Liver (tissue), 9 donors: ENCODE measurements around the gene RASSF6. TPM values are rescaled to one million over a fixed set of nuclear protein-coding genes. Genes with fewer than 3 reads are reported as not detected.
A peak's percentile ranks its signal among the peaks of the same experiment; 100 is the strongest.

Experiments used
- DNase-seq: peaks from one replicate; pipeline ENCODE4 v3.0.0-alpha.2; 2017; ENCODE audit warnings: low spot score
- H3K27ac ChIP-seq, 2 donors: one replicate each; pipeline ENCODE4 v1.7.0; 2013; ENCODE audit warnings: inconsistent platforms in 2 of 2, low read length in 2 of 2, control low read depth in 1 of 2, low read depth in 1 of 2, mild to moderate bottlenecking in 1 of 2
- H3K27me3 ChIP-seq, 4 donors: one replicate each; pipeline versions ENCODE4 v1.6.1 to v1.7.0; 2013; ENCODE audit warnings: low read length in 3 of 4, inconsistent platforms in 1 of 4, mild to moderate bottlenecking in 1 of 4, moderate library complexity in 1 of 4; ENCODE audit not compliant: control insufficient read depth in 4 of 4, insufficient read depth in 4 of 4
- H3K36me3 ChIP-seq, 4 donors: one replicate each; pipeline versions ENCODE4 v1.6.1 to v1.7.0; 2013; ENCODE audit warnings: low read length in 3 of 4, mild to moderate bottlenecking in 3 of 4, low read depth in 1 of 4, moderate library complexity in 1 of 4; ENCODE audit not compliant: control insufficient read depth in 4 of 4, insufficient read depth in 3 of 4
- H3K4me1 ChIP-seq, 4 donors: one replicate each; pipeline versions ENCODE4 v1.6.1 to v1.7.0; 2013; ENCODE audit warnings: low read length in 3 of 4, mild to moderate bottlenecking in 3 of 4, moderate library complexity in 1 of 4; ENCODE audit not compliant: control insufficient read depth in 4 of 4, insufficient read depth in 4 of 4
- H3K4me3 ChIP-seq, 3 donors: one replicate each; pipeline versions ENCODE4 v1.6.1 to v1.7.0; 2013; ENCODE audit warnings: low read length in 3 of 3, control low read depth in 1 of 3, low read depth in 1 of 3, mild to moderate bottlenecking in 1 of 3
- H3K9ac ChIP-seq, 2 donors: one replicate each; pipeline ENCODE4 v1.7.0; 2013; ENCODE audit warnings: low read length in 2 of 2, mild to moderate bottlenecking in 2 of 2, moderate library complexity in 2 of 2, control low read depth in 1 of 2, low read depth in 1 of 2
- H3K9me3 ChIP-seq, 4 donors: one replicate each; pipeline versions ENCODE4 v1.6.1 to v1.7.0; 2013; ENCODE audit warnings: low read length in 3 of 4; ENCODE audit not compliant: control insufficient read depth in 4 of 4
- EGR1 ChIP-seq, 2 donors: IDR thresholded peaks; 2 replicates each; pipeline ENCODE4 v1.6.1; 2016 to 2018; ENCODE audit warnings: antibody characterized with exemption in 2 of 2, low read depth in 2 of 2
- FOXA2 ChIP-seq: IDR thresholded peaks from 2 replicates; pipeline ENCODE4 v1.6.1; 2016; ENCODE audit warnings: antibody characterized with exemption
- HNF4A ChIP-seq, 2 donors: conservative IDR thresholded peaks; 2 replicates each; pipeline ENCODE4 v1.6.1; 2016; ENCODE audit warnings: antibody characterized with exemption in 2 of 2, mild to moderate bottlenecking in 2 of 2
- HNF4G ChIP-seq: IDR thresholded peaks from 2 replicates; pipeline ENCODE4 v1.6.1; 2016; ENCODE audit warnings: antibody characterized with exemption
- NR2F2 ChIP-seq: IDR thresholded peaks from 2 replicates; pipeline ENCODE4 v1.6.1; 2016; ENCODE audit warnings: antibody characterized with exemption
- RAD21 ChIP-seq, 2 donors: IDR thresholded peaks; 2 replicates each; pipeline ENCODE4 v1.6.1; 2016; ENCODE audit warnings: antibody characterized with exemption in 2 of 2, mild to moderate bottlenecking in 2 of 2
- RXRA ChIP-seq, 2 donors: IDR thresholded peaks; 2 replicates each; pipeline ENCODE4 v1.6.1; 2017 to 2018; ENCODE audit warnings: antibody characterized with exemption in 2 of 2, mild to moderate bottlenecking in 1 of 2
- SP1 ChIP-seq: IDR thresholded peaks from 2 replicates; pipeline ENCODE4 v1.6.1; 2018; ENCODE audit warnings: antibody characterized with exemption, mild to moderate bottlenecking
- TAF1 ChIP-seq: conservative IDR thresholded peaks from 2 replicates; pipeline ENCODE4 v1.6.1; 2016; ENCODE audit warnings: antibody characterized with exemption, mild to moderate bottlenecking
- YY1 ChIP-seq: IDR thresholded peaks from 2 replicates; pipeline ENCODE4 v1.6.1; 2016; ENCODE audit warnings: antibody characterized with exemption, mild to moderate bottlenecking
- WGBS: extraction: QIAGEN DNeasy Blood & Tissue Kit; methylation state at CpG from one replicate; pipeline ENCODE4 v1.1.7; 2013; 5-methylcytosine and 5-hydroxymethylcytosine counted together
- polyA plus RNA-seq, 2 donors: library from polyadenylated mRNA; stranded (reverse) in 1 of 2; unstranded in 1 of 2; fragments of 200-250 nt in 1 of 2; fragments of >200 nt in 1 of 2; fragmentation: Nextera tagmentation in 1 of 2; extraction: Ambion mirVana in 1 of 2; gene quantifications; one replicate each; pipeline versions ENCODE4 v1.2.1 to v1.2.3, GENCODE V29; 2013 to 2015
- total RNA-seq, 2 donors: library from RNA; depleted of rRNA; stranded (reverse); fragments of >200 nt; gene quantifications; one replicate each; pipeline ENCODE4 v1.2.3, GENCODE V29; 2014
- TF ChIP-seq, protein P1 (sequence below): IDR thresholded peaks from 2 replicates; pipeline ENCODE4 v1.6.1; 2016; ENCODE audit warnings: antibody characterized with exemption
- TF ChIP-seq, protein P2 (sequence below): IDR thresholded peaks from 2 replicates; pipeline ENCODE4 v1.6.1; 2016; ENCODE audit warnings: antibody characterized with exemption, mild to moderate bottlenecking
- TF ChIP-seq, protein P3 (sequence below): IDR thresholded peaks from 2 replicates; pipeline ENCODE4 v1.6.1; 2016; ENCODE audit warnings: antibody characterized with exemption
- TF ChIP-seq, protein P4 (sequence below): IDR thresholded peaks from 2 replicates; pipeline ENCODE4 v1.6.1; 2016; ENCODE audit warnings: antibody characterized with exemption
- donor health status: healthy.
- donor health status: healthy.
- donor health status: healthy.
- donor health status: healthy.
- donor health status: healthy.

Gene RASSF6, protein sequence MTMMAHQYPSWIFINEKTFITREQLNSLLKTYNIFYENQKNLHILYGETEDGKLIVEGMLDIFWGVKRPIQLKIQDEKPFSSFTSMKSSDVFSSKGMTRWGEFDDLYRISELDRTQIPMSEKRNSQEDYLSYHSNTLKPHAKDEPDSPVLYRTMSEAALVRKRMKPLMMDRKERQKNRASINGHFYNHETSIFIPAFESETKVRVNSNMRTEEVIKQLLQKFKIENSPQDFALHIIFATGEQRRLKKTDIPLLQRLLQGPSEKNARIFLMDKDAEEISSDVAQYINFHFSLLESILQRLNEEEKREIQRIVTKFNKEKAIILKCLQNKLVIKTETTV
- total RNA-seq (under 1 TPM; 0.08 to 0.09 TPM), polyA plus RNA-seq (under 1 TPM; 0.15 to 0.38 TPM)

DNA sequence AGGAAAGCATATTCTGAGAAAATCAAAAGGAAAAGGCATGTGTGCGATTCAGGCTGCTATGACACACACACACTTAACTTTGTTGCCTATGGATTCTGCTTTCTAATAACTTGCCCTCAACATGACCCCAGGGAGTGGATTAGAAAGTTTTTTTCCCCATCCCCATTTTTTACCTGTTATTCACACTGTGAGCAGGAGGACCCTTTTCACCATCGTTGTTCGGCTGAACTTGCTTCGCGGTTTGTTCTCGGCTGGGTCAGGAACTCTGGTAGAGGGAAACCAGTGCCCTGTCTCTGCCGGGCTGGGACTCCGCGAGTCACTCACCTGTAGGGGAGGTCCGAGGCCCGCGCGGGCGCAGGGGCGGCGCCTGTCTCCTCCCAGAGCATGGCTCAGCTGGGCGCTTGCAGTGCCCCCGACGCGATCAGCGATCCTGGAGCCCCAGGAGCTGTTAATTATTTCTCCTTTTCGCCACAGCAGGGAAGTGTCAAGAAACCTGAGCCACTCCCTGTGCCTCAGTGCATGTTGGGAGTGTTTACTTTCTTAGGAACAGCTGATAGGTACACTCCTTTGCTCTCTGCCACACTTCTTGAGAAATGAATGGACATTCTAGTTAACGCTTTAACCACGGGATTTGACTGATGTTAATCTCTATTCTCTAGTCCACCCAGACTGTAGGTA, at the start of gene RASSF6:
RASSF6 (minus strand) TSS at position 322 of the 678 bp plus-strand sequence. CDS start 8,641 bp downstream, outside the sequence.
- DNase-seq: peak; percentile 35
- WGBS: 5% methylated on average over 24 of the region's 24 CpGs
- peaks cover 0 to 4% (median 0%) of the 10 kb centered on the region in 4 donors for H3K27me3 ChIP-seq

DNA sequence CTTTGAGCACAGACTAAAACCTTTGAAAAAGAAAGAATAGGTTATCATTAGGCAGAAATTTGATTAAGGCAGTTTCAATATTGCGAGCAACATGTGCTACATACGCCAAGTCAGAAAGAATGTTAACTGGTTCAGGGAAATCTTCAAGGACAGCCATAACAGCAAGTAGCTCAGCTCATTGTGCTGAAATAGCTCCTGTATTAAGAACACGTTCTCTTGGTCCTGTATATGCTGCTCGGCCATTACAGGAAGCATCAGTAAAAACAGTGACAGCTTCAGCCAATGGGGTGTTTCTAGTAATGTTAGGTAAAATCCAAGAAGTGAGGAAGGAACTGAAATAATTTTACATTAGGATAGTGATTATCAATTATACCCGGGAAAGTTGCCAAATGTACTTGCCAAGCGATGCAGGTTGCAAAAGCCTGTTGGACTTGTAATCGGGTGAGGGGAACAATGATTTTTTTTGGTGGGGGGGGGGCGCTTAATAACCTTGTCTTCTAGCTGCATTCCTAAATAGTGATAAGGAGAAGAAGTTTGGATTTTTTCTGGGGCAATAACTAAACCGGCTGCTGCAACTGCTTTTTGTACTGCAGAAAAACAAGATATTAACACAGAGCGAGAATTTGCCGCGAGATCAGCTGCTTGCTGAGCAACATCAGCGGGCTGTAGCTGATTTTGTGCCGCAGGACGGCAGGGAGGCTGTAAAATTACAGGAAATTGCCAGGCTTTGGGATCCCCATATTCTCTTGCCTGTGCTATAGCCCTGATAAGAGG, 49.4 kb upstream of the RASSF6 start:
- H3K4me3 ChIP-seq: no peak overlapping the region
- TF ChIP-seq RAD21 (IDR thresholded peaks at IDR 0.05) (no peak), HNF4A (conservative IDR thresholded peaks at IDR 0.05) (no peak), NR2F2 (no peak), EGR1 (IDR thresholded peaks at IDR 0.05; ENCODE audit: low read depth in 2 of 2) (no peak), SP1 (no peak), RXRA (IDR thresholded peaks at IDR 0.05) (no peak), TAF1 (no peak), FOXA2 (no peak), HNF4G (no peak), YY1 (no peak)
- TF ChIP-seq, protein P1, sequence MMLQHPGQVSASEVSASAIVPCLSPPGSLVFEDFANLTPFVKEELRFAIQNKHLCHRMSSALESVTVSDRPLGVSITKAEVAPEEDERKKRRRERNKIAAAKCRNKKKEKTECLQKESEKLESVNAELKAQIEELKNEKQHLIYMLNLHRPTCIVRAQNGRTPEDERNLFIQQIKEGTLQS: no peak
- TF ChIP-seq, protein P2, sequence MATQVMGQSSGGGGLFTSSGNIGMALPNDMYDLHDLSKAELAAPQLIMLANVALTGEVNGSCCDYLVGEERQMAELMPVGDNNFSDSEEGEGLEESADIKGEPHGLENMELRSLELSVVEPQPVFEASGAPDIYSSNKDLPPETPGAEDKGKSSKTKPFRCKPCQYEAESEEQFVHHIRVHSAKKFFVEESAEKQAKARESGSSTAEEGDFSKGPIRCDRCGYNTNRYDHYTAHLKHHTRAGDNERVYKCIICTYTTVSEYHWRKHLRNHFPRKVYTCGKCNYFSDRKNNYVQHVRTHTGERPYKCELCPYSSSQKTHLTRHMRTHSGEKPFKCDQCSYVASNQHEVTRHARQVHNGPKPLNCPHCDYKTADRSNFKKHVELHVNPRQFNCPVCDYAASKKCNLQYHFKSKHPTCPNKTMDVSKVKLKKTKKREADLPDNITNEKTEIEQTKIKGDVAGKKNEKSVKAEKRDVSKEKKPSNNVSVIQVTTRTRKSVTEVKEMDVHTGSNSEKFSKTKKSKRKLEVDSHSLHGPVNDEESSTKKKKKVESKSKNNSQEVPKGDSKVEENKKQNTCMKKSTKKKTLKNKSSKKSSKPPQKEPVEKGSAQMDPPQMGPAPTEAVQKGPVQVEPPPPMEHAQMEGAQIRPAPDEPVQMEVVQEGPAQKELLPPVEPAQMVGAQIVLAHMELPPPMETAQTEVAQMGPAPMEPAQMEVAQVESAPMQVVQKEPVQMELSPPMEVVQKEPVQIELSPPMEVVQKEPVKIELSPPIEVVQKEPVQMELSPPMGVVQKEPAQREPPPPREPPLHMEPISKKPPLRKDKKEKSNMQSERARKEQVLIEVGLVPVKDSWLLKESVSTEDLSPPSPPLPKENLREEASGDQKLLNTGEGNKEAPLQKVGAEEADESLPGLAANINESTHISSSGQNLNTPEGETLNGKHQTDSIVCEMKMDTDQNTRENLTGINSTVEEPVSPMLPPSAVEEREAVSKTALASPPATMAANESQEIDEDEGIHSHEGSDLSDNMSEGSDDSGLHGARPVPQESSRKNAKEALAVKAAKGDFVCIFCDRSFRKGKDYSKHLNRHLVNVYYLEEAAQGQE: no peak
- TF ChIP-seq, protein P3, sequence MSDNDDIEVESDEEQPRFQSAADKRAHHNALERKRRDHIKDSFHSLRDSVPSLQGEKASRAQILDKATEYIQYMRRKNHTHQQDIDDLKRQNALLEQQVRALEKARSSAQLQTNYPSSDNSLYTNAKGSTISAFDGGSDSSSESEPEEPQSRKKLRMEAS: no peak
- TF ChIP-seq, protein P4, sequence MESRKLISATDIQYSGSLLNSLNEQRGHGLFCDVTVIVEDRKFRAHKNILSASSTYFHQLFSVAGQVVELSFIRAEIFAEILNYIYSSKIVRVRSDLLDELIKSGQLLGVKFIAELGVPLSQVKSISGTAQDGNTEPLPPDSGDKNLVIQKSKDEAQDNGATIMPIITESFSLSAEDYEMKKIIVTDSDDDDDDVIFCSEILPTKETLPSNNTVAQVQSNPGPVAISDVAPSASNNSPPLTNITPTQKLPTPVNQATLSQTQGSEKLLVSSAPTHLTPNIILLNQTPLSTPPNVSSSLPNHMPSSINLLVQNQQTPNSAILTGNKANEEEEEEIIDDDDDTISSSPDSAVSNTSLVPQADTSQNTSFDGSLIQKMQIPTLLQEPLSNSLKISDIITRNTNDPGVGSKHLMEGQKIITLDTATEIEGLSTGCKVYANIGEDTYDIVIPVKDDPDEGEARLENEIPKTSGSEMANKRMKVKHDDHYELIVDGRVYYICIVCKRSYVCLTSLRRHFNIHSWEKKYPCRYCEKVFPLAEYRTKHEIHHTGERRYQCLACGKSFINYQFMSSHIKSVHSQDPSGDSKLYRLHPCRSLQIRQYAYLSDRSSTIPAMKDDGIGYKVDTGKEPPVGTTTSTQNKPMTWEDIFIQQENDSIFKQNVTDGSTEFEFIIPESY: no peak
- DNase-seq: no peak
- H3K9me3 ChIP-seq: no peaks in the 10 kb centered on the region
- H3K27ac ChIP-seq: no peak overlapping the region
- H3K9ac ChIP-seq: no peak overlapping the region
- H3K36me3 ChIP-seq: no peaks in the 10 kb centered on the region
- H3K27me3 ChIP-seq: peaks cover 0 to 3% (median 0%) of the 10 kb centered on the region in 4 donors
- H3K4me1 ChIP-seq: no peaks in the 10 kb centered on the region
- WGBS: 70% methylated on average over 15 of the region's 15 CpGs

More for the DNA sequence above, at the start of gene RASSF6:
- peak within 1 kb of the TSS; percentile 18 to 27 (median 18) for H3K4me3 ChIP-seq
- H3K9ac ChIP-seq: no peak within 1 kb of the TSS
- H3K27ac ChIP-seq: no peak within 1 kb of the TSS
- no peaks in the 10 kb centered on the region for H3K36me3 ChIP-seq
- peaks cover 0 to 8% (median 3%) of the 10 kb centered on the region in 4 donors for H3K4me1 ChIP-seq
- no peak for TF ChIP-seq EGR1 (IDR thresholded peaks at IDR 0.05; ENCODE audit: low read depth in 2 of 2)
- no peak for TF ChIP-seq HNF4A (conservative IDR thresholded peaks at IDR 0.05)
- TF ChIP-seq, protein P4: no peak
- peak in 1 of 2 donors; percentile 28 for TF ChIP-seq RXRA (IDR thresholded peaks at IDR 0.05)
- no peaks in the 10 kb centered on the region for H3K9me3 ChIP-seq
